ENCODE results near the gene DMWD. TPM values are rescaled to one million over a fixed set of nuclear protein-coding genes. Genes with fewer than 3 reads are reported as not detected.

The DMWD gene
- total RNA-seq, 4 donors from 2014 or later, result 20.0 to 31.0 (median 28.0) TPM

- DNase-seq (ENCODE audit: low spot score in 2 of 2), result no peak
- 7 to 19% methylated on average over 12 to 17 of the region's 18 CpGs for WGBS, 2 donors
- TF ChIP-seq CTCF (IDR thresholded peaks at IDR 0.05) (no peak), POLR2A (IDR thresholded peaks at IDR 0.05) (no peak)
- intact Hi-C loops (cut with DNase I; ENCODE audit: low total_unique reads), result no loop called here
- no peak within 1 kb of the TSS for H3K4me3 ChIP-seq (ENCODE audit: low read depth, poor library complexity, severe bottlenecking)
Observed at GRCh38 chr19:45782162-45782691, 10.4 kb downstream of the DMWD start, which contains the start of gene DMPK. TSS of gene DMPK (minus strand) at chr19:45782490. CDS start at chr19:45782352, 138 bp downstream.

- 11 to 36% methylated on average over 12 to 17 of the region's 17 CpGs for WGBS, 2 donors
- intact Hi-C loops (cut with DNase I; ENCODE audit: low total_unique reads), result no loop called here
Observed at GRCh38 chr19:45781214-45782161, 11.2 kb downstream of the DMWD start.

GRCh38 chr19:45780448-45781213 lies 12.0 kb downstream of the DMWD start:
- H3K4me3 ChIP-seq (ENCODE audit: low read depth, poor library complexity, severe bottlenecking), result no peak overlapping the region
- 26 to 35% methylated on average over 13 of the region's 13 CpGs for WGBS, 2 donors
- DNase-seq (ENCODE audit: low spot score in 2 of 2), result no peak
- TF ChIP-seq POLR2A (IDR thresholded peaks at IDR 0.05) (no peak), CTCF (IDR thresholded peaks at IDR 0.05) (no peak)
- intact Hi-C loops (cut with DNase I; ENCODE audit: low total_unique reads), result no loop called here

More at GRCh38 chr19:45781214-45782161, 11.2 kb downstream of the DMWD start:
- TF ChIP-seq CTCF (IDR thresholded peaks at IDR 0.05), result no peak
- TF ChIP-seq POLR2A (IDR thresholded peaks at IDR 0.05), result no peak
- no peak for DNase-seq (ENCODE audit: low spot score in 2 of 2)
- no peak overlapping the region for H3K4me3 ChIP-seq (ENCODE audit: low read depth, poor library complexity, severe bottlenecking)

DNA sequence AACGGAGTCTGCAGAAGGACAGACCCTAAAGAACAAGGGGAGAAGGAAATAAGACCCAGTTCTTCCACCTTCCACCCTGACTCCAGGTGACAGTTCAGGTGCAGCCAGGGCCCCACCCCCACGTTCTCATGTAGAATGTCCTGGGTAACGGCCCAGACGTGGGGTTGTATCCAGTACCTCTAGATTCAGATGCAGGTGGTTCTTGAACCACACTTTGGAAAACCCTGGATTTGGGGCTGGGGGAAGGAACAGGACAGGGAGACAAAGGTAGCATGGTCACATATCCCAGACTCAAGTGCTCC lies 12.5 kb downstream of the DMWD start:
- H3K4me3 ChIP-seq (ENCODE audit: low read depth, poor library complexity, severe bottlenecking), result no peak overlapping the region
- WGBS, 2 donors, result 39 to 55% methylated on average over 4 of the region's 4 CpGs
- intact Hi-C loops (cut with DNase I; ENCODE audit: low total_unique reads), result no loop called here
- no peak for TF ChIP-seq CTCF (IDR thresholded peaks at IDR 0.05)
- TF ChIP-seq POLR2A (IDR thresholded peaks at IDR 0.05), result no peak
- DNase-seq (ENCODE audit: low spot score in 2 of 2), result no peak

DNA sequence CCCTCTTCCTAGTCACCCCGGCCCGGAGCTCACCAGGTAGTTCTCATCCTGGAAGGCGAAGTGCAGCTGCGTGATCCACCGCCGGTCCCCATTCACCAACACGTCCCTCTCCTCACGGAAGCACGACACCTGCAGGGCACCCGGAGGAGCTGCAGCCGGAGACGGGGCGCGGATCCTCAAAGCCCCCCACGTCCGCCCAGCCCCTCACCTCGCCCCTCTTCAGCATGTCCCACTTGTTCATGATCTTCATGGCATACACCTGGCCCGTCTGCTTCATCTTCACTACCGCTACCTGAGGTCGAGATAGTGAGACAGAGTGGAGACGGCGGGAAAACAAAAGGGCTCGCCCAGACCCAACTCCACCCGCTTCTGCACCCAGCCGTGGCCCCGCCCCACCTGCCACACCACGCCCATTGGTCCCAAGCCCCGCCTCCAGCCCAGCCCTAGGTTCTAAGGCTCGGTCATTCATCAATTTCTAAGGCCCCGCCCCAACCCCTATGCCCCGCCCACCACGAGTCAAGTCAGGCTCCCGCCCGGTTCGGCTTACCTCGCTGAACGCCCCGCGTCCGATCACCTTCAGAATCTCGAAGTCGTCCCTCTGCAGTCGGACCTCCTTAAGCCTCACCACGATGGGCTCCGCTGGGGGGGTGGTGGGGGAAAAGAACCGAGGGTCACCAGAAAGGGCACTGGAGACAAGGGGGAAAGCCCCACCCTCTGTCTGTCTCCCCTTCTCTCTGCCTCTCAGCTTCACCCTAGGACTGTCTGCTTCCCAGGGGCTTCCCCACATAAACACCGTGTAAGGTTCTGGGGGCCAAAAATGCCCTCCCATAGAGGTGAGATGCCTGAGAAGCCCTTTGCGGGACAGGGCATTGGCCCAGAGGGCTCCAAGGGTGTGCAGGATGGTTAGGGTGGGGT lies 13.2 kb downstream of the DMWD start:
- peak; percentile 91 to 97 for DNase-seq (ENCODE audit: low spot score in 2 of 2)
- intact Hi-C loops (cut with DNase I; ENCODE audit: low total_unique reads), result no loop called here
- WGBS, 2 donors, result 9% methylated on average over 44 to 48 of the region's 48 CpGs
- peak in 1 of 3 donors; percentile 75 for TF ChIP-seq CTCF (IDR thresholded peaks at IDR 0.05)
- TF ChIP-seq POLR2A (IDR thresholded peaks at IDR 0.05), result no peak
- no peak overlapping the region for H3K4me3 ChIP-seq (ENCODE audit: low read depth, poor library complexity, severe bottlenecking)
